Measurements from ENCODE around the gene SYTL5. TPM values are rescaled to one million over a fixed set of nuclear protein-coding genes. Genes with fewer than 3 reads are reported as not detected.

Gene SYTL5
- polyA plus RNA-seq, 1 donor (not counting 4 experiments of a cell fraction or from before 2014, with no cell fraction given) = 0.09 TPM

DNA sequence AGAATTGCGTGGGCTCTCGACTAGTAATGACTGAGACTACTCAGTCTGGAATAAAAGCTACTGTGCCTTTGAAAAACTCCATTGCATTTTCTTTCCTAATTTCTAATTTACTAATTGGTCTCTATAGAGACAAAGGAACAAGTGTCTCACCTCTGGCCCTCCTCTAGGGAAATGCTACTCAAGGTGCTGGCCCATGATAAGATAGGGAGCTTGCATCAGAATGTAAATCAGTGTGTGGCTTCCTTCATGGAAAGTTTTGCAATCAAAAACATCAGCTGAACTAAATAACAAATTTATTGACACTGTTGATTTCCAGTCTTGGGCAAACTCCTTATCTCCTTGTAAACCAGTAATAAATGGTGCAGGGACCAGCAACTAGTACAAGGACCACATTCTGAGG, 132.5 kb downstream of the SYTL5 start:
- no peaks in the 10 kb centered on the region for H3K36me3 ChIP-seq (ENCODE audit: control insufficient read depth in 2 of 2, extremely low read depth in 1 of 2, insufficient read depth in 2 of 2, low read length in 2 of 2)
- dilution Hi-C loops (cut with MboI; ENCODE audit: extremely low pct_ligation_motif_present, low sequenced_read_pairs) = no loop called here

DNA sequence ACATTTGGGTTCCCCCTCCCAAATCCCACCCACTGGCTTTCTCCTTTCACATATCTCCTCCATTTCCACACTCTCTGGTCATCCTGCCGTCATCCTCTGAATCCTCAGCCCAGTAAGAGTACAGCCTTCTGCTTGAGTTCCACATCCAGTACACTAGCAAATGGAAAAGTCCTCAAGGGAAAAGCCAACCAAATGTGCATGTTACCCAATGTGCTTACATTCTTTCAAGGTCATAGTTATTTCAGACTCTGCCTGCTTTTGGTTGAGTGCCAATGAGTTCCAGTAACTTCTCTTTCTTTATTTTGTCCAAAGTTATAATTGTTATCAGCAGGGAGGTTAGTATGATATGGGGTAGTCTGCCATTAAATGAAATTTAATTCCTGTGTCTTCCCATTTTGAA, 136.3 kb downstream of the SYTL5 start:
- FAIRE-seq (no peak), DNase-seq (ENCODE audit: low read depth, low spot score) (no peak)
- no peaks in the 10 kb centered on the region for H3K9me3 ChIP-seq (ENCODE audit: control insufficient read depth, low read depth, low read length)
- no peaks in the 10 kb centered on the region for H3K27me3 ChIP-seq (ENCODE audit: control insufficient read depth, extremely low read depth, insufficient read depth, low read length)
- H3K9me1 ChIP-seq (ENCODE audit: control insufficient read depth, extremely low read depth, insufficient read depth, low read length) = no peaks in the 10 kb centered on the region
- no peaks in the 10 kb centered on the region for H3K36me3 ChIP-seq (ENCODE audit: control insufficient read depth in 2 of 2, extremely low read depth in 1 of 2, insufficient read depth in 2 of 2, low read length in 2 of 2)
- TF ChIP-seq CTCF (optimal IDR thresholded peaks at IDR 0.05 in 1 of 3, IDR thresholded peaks at IDR 0.05 in 1 of 3, conservative IDR thresholded peaks at IDR 0.05 in 1 of 3; ENCODE audit: extremely low read depth in 1 of 3, insufficient read depth in 2 of 3, low read length in 3 of 3) = no peak
- no peak for TF ChIP-seq EZH2 (IDR thresholded peaks at IDR 0.05; ENCODE audit: low read length)
- no peak overlapping the region for H2AFZ ChIP-seq (ENCODE audit: control insufficient read depth, low read length)
- H3K79me2 ChIP-seq (ENCODE audit: control insufficient read depth, insufficient read depth, low read length) = no peaks in the 10 kb centered on the region
- no peaks in the 10 kb centered on the region for H3K4me1 ChIP-seq (ENCODE audit: control insufficient read depth, extremely low read depth, insufficient read depth, low read length)
- H3K4me3 ChIP-seq (ENCODE audit: control insufficient read depth in 2 of 3, extremely low read depth in 1 of 3, insufficient read depth in 2 of 3, low read depth in 1 of 3, low read length in 3 of 3) = no peak overlapping the region
- no peaks in the 10 kb centered on the region for H4K20me1 ChIP-seq (ENCODE audit: control insufficient read depth, extremely low read depth, insufficient read depth, low read length)
- dilution Hi-C loops (cut with MboI; ENCODE audit: extremely low pct_ligation_motif_present, low sequenced_read_pairs) = no loop called here
- no peak overlapping the region for H3K4me2 ChIP-seq (ENCODE audit: control insufficient read depth, extremely low read depth, insufficient read depth, low read depth, low read length)
- no peak overlapping the region for H3K9ac ChIP-seq (ENCODE audit: control insufficient read depth, extremely low read depth, insufficient read depth, low read length)
- no peak overlapping the region for H3K27ac ChIP-seq (ENCODE audit: control insufficient read depth, insufficient read depth, low read length)

More for the DNA sequence above, 132.5 kb downstream of the SYTL5 start:
- Histone ChIP-seq H3K9me3 (ENCODE audit: control insufficient read depth, low read depth, low read length) (no peaks in the 10 kb centered on the region), H2AFZ (ENCODE audit: control insufficient read depth, low read length) (no peak overlapping the region), H3K9ac (ENCODE audit: control insufficient read depth, extremely low read depth, insufficient read depth, low read length) (no peak overlapping the region), H3K4me2 (ENCODE audit: control insufficient read depth, extremely low read depth, insufficient read depth, low read depth, low read length) (no peak overlapping the region), H4K20me1 (ENCODE audit: control insufficient read depth, extremely low read depth, insufficient read depth, low read length) (no peaks in the 10 kb centered on the region), H3K9me1 (ENCODE audit: control insufficient read depth, extremely low read depth, insufficient read depth, low read length) (no peaks in the 10 kb centered on the region), H3K79me2 (ENCODE audit: control insufficient read depth, insufficient read depth, low read length) (no peaks in the 10 kb centered on the region), H3K27ac (ENCODE audit: control insufficient read depth, insufficient read depth, low read length) (no peak overlapping the region), H3K4me3 (ENCODE audit: control insufficient read depth in 2 of 3, extremely low read depth in 1 of 3, insufficient read depth in 2 of 3, low read depth in 1 of 3, low read length in 3 of 3) (no peak overlapping the region), H3K4me1 (ENCODE audit: control insufficient read depth, extremely low read depth, insufficient read depth, low read length) (no peaks in the 10 kb centered on the region), H3K27me3 (ENCODE audit: control insufficient read depth, extremely low read depth, insufficient read depth, low read length) (no peaks in the 10 kb centered on the region)
- DNase-seq (ENCODE audit: low read depth, low spot score) (no peak), FAIRE-seq (no peak)
- no peak for TF ChIP-seq EZH2 (IDR thresholded peaks at IDR 0.05; ENCODE audit: low read length)
- TF ChIP-seq CTCF (optimal IDR thresholded peaks at IDR 0.05 in 1 of 3, IDR thresholded peaks at IDR 0.05 in 1 of 3, conservative IDR thresholded peaks at IDR 0.05 in 1 of 3; ENCODE audit: extremely low read depth in 1 of 3, insufficient read depth in 2 of 3, low read length in 3 of 3) = no peak
